PC-9 (cell line): Measurements from ENCODE around the gene ASTN2. TPM values are rescaled to one million over a fixed set of nuclear protein-coding genes. Genes with fewer than 3 reads are reported as not detected.

ENCODE experiments used
- BruUV-seq: library from RNA; stranded (reverse); fragments of 400-500 nt; replicated peaks from 2 replicates; lab custom pipeline; 2021; lab: Mats Ljungman, UMichigan
- CTCF ChIA-PET: fragments of 300-600 bp; sonication (Branson Sonifier 250); formaldehyde crosslinking; loops from one replicate; lab custom pipeline; 2022; ENCODE audit warnings: antibody characterized with exemption; lab: Charles Lee
- POLR2A ChIA-PET: fragments of 300-600 bp; sonication (Branson Sonifier 250); formaldehyde crosslinking; loops from one replicate; lab custom pipeline; 2022; ENCODE audit warnings: antibody characterized with exemption; ENCODE audit not compliant: unreplicated experiment; lab: Charles Lee
- DNase-seq, 2 experiments: peaks; one replicate each; pipeline versions ENCODE4 v3.0.0 to v3.0.0-alpha.2; 2015 to 2022; ENCODE audit warnings: mixed read lengths in 1 of 2
- H2AFZ ChIP-seq: fragments of 200-600 bp; sonication (generic); 2 replicates; pipeline ENCODE4 v1.8.1; 2017; ENCODE audit warnings: antibody characterized with exemption
- H3F3A ChIP-seq: fragments of 200-600 bp; sonication (generic); 2 replicates; pipeline ENCODE4 v1.8.1; 2017; ENCODE audit warnings: antibody characterized with exemption, mild to moderate bottlenecking, low read depth; ENCODE audit not compliant: insufficient read depth
- H3K27ac ChIP-seq: fragments of 200-600 bp; sonication (generic); 2 replicates; pipeline ENCODE4 v1.6.1; 2016; ENCODE audit warnings: mixed run types
- H3K27me3 ChIP-seq: fragments of 200-600 bp; sonication (generic); 2 replicates; pipeline ENCODE4 v1.6.1; 2016; ENCODE audit warnings: low read depth, mixed run types; ENCODE audit not compliant: insufficient read depth
- H3K36me3 ChIP-seq: fragments of 200-600 bp; sonication (generic); 2 replicates; pipeline ENCODE4 v1.6.1; 2016; ENCODE audit warnings: low read depth, mixed run types
- H3K4me1 ChIP-seq: fragments of 200-600 bp; sonication (generic); replicated peaks from 2 replicates; pipeline ENCODE4 v1.6.1; 2016; ENCODE audit warnings: mixed run types; ENCODE audit not compliant: insufficient read depth
- H3K4me2 ChIP-seq: fragments of 200-600 bp; sonication (generic); 2 replicates; pipeline ENCODE4 v1.6.1; 2017; ENCODE audit warnings: mixed run types
- H3K4me3 ChIP-seq: fragments of 200-600 bp; sonication (generic); 2 replicates; pipeline ENCODE4 v1.6.1; 2016; ENCODE audit warnings: mixed run types
- H3K79me2 ChIP-seq: fragments of 200-600 bp; sonication (generic); 2 replicates; pipeline ENCODE4 v1.6.1; 2017; ENCODE audit warnings: low read depth, mixed run types
- H3K9me2 ChIP-seq: fragments of 200-600 bp; sonication (generic); 2 replicates; pipeline ENCODE4 v1.8.1; 2017; ENCODE audit warnings: mild to moderate bottlenecking; ENCODE audit not compliant: insufficient read depth
- H3K9me3 ChIP-seq: fragments of 200-600 bp; sonication (generic); 2 replicates; pipeline ENCODE4 v1.8.1; 2016; ENCODE audit warnings: low read depth; ENCODE audit not compliant: insufficient read depth
- H4K20me1 ChIP-seq: fragments of 200-600 bp; sonication (generic); 2 replicates; pipeline ENCODE4 v1.8.1; 2017; ENCODE audit not compliant: insufficient read depth
- EZH2 ChIP-seq: fragments of 200-600 bp; sonication (generic); IDR thresholded peaks from 2 replicates; pipeline ENCODE4 v1.8.0; 2017; ENCODE audit warnings: antibody characterized with exemption, low read depth
- intact Hi-C: fragments of 100-400 bp; cut with micrococcal nuclease; formaldehyde crosslinking; loops from one replicate; pipeline ENCODE4 v1.10.0; 2022; ENCODE audit not compliant: unreplicated experiment
- total RNA-seq: library from RNA; stranded (reverse); gene quantifications from 2 replicates; pipeline ENCODE4 v1.2.3, GENCODE V29; 2021
- TF ChIP-seq, protein P1 (sequence below): fragments of 200-600 bp; sonication (generic); conservative IDR thresholded peaks from 2 replicates; pipeline ENCODE4 v1.6.1; 2017; ENCODE audit warnings: mixed run types, antibody characterized with exemption, mild to moderate bottlenecking, moderate library complexity

The ASTN2 gene
- total RNA-seq, 1 experiment from 2014 or later: 6.2 TPM

DNA sequence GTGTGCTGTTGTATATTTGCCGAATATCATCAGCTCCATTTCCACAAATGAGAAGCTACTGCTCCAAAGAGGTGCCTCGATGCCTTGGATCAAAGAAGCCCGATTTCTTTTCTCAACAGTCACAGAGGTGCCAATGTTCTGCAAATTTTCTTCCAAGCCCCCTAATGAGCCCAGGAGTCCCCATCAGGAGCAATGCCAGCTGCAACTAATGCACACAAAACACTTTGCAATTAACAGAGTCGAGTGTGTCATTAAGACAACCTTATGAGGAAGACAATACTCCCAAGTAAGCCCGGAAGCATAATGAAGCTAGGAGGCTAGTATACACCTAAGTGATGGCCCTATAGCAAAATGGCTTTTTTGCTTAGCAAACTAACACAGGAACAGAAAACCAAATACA lies 480.7 kb downstream of the ASTN2 start:
- no peaks in the 10 kb centered on the region for H3K79me2 ChIP-seq
- no peaks in the 10 kb centered on the region for H3K4me1 ChIP-seq
- no peak for DNase-seq
- intact Hi-C loops: no loop called here
- no peaks in the 10 kb centered on the region for H3K9me2 ChIP-seq
- no peak overlapping the region for H3K27ac ChIP-seq
- no TSS peak for BruUV-seq
- H3F3A ChIP-seq: no peaks in the 10 kb centered on the region
- no peak overlapping the region for H3K4me2 ChIP-seq
- H4K20me1 ChIP-seq: no peaks in the 10 kb centered on the region
- no peaks in the 10 kb centered on the region for H3K36me3 ChIP-seq
- no peak overlapping the region for H2AFZ ChIP-seq
- no peaks in the 10 kb centered on the region for H3K27me3 ChIP-seq
- CTCF ChIA-PET: no interaction called here
- H3K9me3 ChIP-seq: no peaks in the 10 kb centered on the region
- no peak overlapping the region for H3K4me3 ChIP-seq
- POLR2A ChIA-PET: no interaction called here
- no peak for TF ChIP-seq EZH2
- TF ChIP-seq, protein P1, sequence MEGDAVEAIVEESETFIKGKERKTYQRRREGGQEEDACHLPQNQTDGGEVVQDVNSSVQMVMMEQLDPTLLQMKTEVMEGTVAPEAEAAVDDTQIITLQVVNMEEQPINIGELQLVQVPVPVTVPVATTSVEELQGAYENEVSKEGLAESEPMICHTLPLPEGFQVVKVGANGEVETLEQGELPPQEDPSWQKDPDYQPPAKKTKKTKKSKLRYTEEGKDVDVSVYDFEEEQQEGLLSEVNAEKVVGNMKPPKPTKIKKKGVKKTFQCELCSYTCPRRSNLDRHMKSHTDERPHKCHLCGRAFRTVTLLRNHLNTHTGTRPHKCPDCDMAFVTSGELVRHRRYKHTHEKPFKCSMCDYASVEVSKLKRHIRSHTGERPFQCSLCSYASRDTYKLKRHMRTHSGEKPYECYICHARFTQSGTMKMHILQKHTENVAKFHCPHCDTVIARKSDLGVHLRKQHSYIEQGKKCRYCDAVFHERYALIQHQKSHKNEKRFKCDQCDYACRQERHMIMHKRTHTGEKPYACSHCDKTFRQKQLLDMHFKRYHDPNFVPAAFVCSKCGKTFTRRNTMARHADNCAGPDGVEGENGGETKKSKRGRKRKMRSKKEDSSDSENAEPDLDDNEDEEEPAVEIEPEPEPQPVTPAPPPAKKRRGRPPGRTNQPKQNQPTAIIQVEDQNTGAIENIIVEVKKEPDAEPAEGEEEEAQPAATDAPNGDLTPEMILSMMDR: no peak

DNA sequence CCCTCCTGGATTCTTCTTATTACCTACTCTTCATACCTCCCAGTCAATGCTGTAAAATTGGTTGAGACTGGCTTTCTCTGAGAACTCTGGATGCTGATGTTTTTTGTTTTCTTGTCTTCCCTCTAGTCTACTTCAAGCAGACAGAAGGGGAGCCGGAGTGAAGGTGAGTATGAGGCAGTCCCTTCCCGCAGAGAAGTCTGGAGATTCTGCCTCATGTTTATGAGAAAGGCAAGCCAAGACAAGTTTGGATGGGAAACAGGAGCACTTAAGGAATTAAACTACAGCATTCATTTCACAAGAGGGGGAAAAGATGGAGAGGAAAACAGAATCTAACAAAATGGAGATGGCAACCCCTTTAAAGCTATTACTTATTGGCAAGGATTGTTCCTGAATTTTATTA lies 481.6 kb downstream of the ASTN2 start:
- H3F3A ChIP-seq: no peaks in the 10 kb centered on the region
- TF ChIP-seq EZH2: no peak
- TF ChIP-seq, protein P1: no peak
- DNase-seq: no peak
- intact Hi-C loops: no loop called here
- H3K9me3 ChIP-seq: no peaks in the 10 kb centered on the region
- no TSS peak for BruUV-seq
- no peak overlapping the region for H3K27ac ChIP-seq
- H3K36me3 ChIP-seq: no peaks in the 10 kb centered on the region
- ChIA-PET CTCF (interaction anchor here (0.7 to 0.8 kb wide), 2 partner anchors 10 to 12 kb away, joined by 3 to 4 read pairs; no protein-coding TSS in a partner anchor), POLR2A (no interaction called here)
- no peak overlapping the region for H3K4me2 ChIP-seq
- H3K9me2 ChIP-seq: no peaks in the 10 kb centered on the region
- no peaks in the 10 kb centered on the region for H3K79me2 ChIP-seq
- no peaks in the 10 kb centered on the region for H4K20me1 ChIP-seq
- no peak overlapping the region for H3K4me3 ChIP-seq
- H3K27me3 ChIP-seq: no peaks in the 10 kb centered on the region
- no peak overlapping the region for H2AFZ ChIP-seq
- no peaks in the 10 kb centered on the region; the same call in 1 of the 2 replicates for H3K4me1 ChIP-seq

DNA sequence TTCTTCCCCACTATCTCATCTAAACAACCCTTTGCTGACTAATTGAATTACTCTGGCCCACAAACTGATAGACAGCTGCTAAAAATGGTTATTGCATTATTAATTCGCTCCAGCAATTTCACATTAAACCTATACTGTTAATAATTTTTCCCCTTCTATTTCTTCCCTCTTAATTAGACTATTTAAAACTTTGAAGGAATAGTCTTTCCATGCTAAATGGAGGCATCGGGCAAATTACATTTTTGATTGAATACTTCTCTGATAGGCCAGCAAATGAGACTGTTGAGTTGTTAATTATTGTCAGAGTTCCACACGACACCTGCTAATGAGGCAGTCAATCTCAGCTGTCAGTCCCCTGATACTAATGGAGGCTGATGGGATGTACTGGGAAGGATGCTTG lies 485.2 kb downstream of the ASTN2 start:
- no peak overlapping the region for H3K4me3 ChIP-seq
- H3K9me2 ChIP-seq: no peaks in the 10 kb centered on the region
- H3K27ac ChIP-seq: no peak overlapping the region
- no peak overlapping the region for H2AFZ ChIP-seq
- ChIA-PET CTCF (no interaction called here), POLR2A (no interaction called here)
- no peaks in the 10 kb centered on the region for H3K27me3 ChIP-seq
- no peaks in the 10 kb centered on the region for H3K79me2 ChIP-seq
- no peaks in the 10 kb centered on the region for H3K9me3 ChIP-seq
- H3K4me1 ChIP-seq: no peaks in the 10 kb centered on the region; the same call in 1 of the 2 replicates
- no peaks in the 10 kb centered on the region for H4K20me1 ChIP-seq
- no peak for TF ChIP-seq EZH2
- TF ChIP-seq, protein P1: no peak
- no peak for DNase-seq
- H3F3A ChIP-seq: no peaks in the 10 kb centered on the region
- intact Hi-C loops: no loop called here
- no TSS peak for BruUV-seq
- no peak overlapping the region for H3K4me2 ChIP-seq
- no peaks in the 10 kb centered on the region for H3K36me3 ChIP-seq
